Upper lobe of left lung (tissue), 4 donors: Measurements from ENCODE around the gene ANKRD44.

Experiments
- CTCF ChIP-seq, 6 experiments: fragments of 450-650 bp in 4 of 6; fragments of 200-600 bp in 2 of 6; sonication (generic) in 2 of 6; IDR thresholded peaks; one replicate each; pipeline ENCODE4 v1.5.1; 2016 to 2019; ENCODE audit warnings: antibody characterized with exemption in 6 of 6
- EP300 ChIP-seq, 4 donors: sonication (generic); formaldehyde crosslinking; IDR thresholded peaks; one replicate each; pipeline ENCODE4 v1.5.1; 2017; ENCODE audit warnings: antibody characterized with exemption in 4 of 4, control low read depth in 2 of 4
- POLR2AphosphoS5 ChIP-seq, 2 donors: sonication (generic); formaldehyde crosslinking; IDR thresholded peaks; one replicate each; pipeline ENCODE4 v1.5.1; 2017; ENCODE audit warnings: antibody characterized with exemption in 2 of 2

GRCh38 chr2:196957881-196958525 lies 352.6 kb downstream of the ANKRD44 start:
- TF ChIP-seq EP300 (IDR thresholded peaks at IDR 0.05): no peak
- TF ChIP-seq CTCF (IDR thresholded peaks at IDR 0.05): no peak
- no peak for TF ChIP-seq POLR2AphosphoS5 (IDR thresholded peaks at IDR 0.05)
